DMS79 (cell line): ENCODE results near the gene DLGAP5.

ENCODE experiments used
- DNase-seq: peaks from one replicate; lab custom pipeline; 2025; lab: John Stamatoyannopoulos, UW

DLGAP5 gene

GRCh38 chr14:55188686-55189295, 2.6 kb downstream of the DLGAP5 start:
- DNase-seq: no peak

DNA sequence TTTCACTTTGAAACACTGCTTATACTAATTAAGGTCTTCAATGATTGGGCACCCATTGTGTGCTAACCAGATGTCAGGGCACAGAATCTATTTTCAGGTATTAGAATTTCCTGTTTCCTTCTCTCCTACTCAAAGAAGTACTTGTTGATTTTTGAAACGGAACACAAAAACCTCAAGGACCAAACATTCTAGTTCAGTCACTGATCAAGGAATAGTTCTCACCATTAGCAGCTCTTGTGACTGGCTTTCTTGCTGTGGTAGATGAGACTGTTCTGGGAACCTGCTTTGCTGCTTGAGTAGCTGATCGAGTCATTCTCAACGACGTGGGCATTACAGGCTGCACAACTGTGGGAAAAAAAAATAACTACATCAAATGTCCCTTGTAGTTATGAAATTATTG, 11.0 kb downstream of the DLGAP5 start:
- DNase-seq: peak; percentile 87

- DNase-seq: no peak
These were observed 11.4 kb downstream of the DLGAP5 start for GRCh38 chr14:55180006-55180405.

DNA sequence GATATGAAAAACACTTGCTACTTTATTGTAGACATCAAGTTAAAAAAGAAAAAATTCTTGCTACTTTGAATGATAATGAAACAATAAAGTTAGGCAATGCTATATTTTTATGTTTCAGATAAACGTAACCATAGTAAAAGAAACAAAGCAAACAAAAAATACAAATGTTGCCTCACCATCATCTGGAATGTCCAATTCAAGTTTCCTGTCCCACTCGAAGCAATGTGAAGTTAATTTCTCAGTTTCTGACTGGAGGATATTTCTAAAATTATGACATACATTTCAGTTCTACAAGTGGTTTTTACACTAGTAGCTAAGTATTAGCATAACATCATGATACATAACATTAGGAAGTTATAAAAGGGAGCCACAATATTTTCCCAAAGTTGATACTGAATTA, 20.9 kb downstream of the DLGAP5 start:
- DNase-seq: no peak

DNA sequence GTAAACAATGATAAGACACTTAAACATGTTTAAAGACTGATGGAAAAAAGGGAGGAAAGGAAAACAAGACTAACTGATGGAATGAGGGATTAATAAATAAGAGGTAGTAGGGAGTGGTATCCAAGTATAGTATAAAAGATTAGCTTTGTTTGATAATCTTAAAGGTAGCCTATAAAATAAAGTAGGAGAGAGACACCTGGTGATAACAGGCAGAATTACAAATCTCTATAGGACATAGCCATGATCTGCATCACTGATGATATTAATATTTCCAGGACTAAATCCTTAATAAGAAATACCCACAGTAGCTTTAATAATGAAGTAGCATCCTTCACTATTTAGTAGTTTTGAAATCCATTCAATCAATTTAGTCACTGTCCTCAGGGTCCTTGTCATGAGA, 30.4 kb downstream of the DLGAP5 start:
- peak; percentile 23 for DNase-seq

GRCh38 chr14:55158412-55158811, 33.0 kb downstream of the DLGAP5 start:
- no peak for DNase-seq

GRCh38 chr14:55157080-55157479, 34.3 kb downstream of the DLGAP5 start:
- no peak for DNase-seq

- no peak for DNase-seq
These were observed 37.4 kb downstream of the DLGAP5 start for GRCh38 chr14:55153951-55154350.

DNA sequence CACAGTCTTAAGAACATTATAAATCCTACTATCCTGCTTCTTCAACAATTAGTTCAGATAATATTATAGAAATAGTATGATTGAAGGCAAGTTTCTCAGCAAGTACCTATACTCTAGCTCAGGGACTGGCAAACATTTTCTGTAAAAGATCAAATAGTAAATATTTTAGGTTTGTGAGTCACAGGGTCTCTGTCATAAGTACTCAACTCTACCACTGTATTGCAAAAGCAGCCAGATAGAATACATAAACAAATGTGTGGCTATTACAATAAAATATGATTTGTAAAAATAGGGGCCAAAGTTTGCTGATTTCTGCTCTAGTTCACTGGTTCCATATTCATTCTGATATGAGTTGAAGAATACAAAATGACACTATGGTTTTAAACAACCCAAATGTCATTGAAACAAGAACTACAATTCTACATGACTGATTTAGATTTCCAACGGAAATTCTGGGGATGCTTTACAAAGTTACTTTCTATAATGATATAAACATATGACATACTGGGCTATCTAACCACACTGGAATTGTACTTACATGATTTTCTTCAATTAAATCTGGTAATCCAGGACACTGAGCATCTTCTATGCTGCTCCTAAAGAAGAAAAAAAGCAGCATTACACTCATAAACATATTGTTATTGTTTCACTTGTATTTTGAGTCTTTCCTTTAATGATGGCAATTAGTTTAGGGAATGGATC, 39.2 kb downstream of the DLGAP5 start:
- no peak for DNase-seq

DNA sequence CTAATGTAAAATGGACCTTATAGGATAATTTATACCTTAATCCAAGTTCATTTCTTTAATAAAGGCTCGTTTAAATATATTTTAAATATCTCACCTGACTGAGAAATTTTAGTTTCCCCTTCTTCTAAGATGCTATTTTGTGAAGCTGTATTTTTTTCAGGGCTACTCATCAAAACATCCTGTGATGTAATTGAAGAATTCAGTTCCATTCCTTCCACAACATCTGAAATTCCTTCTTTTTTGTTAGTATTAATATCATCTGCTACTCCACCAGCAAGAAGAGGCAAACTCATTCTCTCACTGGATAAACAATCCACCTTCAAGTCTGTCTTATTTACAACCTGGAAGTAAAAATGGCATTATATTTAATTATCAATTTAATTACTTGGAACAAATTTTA, 39.8 kb downstream of the DLGAP5 start:
- no peak for DNase-seq

DNA sequence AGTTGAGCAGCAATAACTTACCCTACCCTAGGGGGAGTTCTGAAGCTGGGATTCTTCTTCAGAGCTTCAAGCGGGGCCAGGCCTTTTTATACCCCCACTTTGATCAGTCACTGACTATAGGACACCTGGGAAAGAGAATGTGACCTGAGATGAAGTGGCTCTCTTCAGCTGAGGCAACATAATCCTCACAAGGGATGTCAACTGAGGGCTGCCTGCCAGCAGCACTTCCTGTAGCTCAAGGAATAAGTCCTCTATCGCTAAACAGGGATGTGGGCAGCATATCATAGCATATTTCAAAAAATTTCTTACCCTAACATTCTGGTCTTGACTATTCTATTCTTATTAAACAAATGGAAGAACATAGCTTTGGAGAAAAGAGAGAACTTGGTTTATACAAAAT, 45.0 kb downstream of the DLGAP5 start:
- no peak for DNase-seq

GRCh38 chr14:55142466-55142865, 48.9 kb downstream of the DLGAP5 start:
- no peak for DNase-seq

DNA sequence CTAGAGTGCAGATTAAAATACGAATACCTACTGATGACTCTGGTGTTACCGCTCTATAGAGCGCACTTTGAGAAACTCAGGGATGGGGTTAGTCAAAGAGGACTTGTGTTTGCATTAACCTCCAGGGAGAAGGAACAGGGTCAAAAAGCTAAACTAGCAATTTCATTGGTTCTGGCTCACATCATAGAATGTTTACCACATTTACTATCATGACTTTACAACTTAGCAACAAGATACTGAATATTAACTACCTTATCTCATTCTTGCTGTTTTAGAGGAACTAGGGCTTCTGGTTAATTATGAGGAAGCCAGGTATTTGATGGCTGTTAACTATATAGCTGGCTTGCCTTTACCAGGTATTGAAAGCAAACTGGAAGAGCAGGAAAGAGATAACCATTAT, 49.6 kb downstream of the DLGAP5 start:
- DNase-seq: no peak

DNA sequence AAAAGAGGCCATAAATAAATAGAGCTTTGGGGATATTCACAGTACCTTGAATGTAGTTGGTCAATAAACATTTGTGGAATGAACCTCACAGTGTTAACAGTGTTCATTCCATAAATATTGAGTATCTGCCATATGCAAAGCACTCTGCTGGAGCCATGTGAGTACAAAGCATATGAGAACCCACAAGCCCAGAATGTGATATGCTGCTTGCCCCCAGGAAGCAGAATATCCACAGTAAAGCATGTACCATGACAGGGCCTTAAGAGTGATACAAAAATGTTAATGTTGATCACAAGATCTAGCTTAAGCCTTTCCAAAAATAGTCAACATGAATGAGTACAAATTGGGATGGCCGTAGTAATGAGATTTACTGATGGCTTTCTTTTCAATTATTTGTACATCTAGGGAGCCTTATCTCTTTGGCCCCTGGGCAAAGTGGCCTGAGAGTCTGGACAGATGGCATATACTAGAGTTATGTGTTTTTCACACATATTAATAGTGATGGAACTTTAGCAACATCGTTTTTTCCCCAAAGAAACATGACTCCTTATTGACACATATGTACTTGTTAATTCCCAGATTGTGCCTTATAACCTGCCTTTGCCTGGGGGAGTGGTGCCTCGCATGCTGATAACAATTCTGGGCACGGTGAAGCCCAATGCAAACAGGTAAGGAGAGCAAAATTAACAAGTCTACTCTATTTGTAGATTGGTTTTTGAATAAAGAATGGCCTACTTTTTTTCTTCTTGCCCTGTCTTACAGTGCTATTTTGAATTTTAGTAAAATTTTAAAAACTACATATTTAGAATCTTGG, 51.5 kb downstream of the DLGAP5 start:
- DNase-seq: no peak

- DNase-seq: no peak
These were observed 52.2 kb downstream of the DLGAP5 start for GRCh38 chr14:55139141-55139540.

GRCh38 chr14:55138091-55138490, 53.3 kb downstream of the DLGAP5 start:
- no peak for DNase-seq

GRCh38 chr14:55136885-55137786, 54.2 kb downstream of the DLGAP5 start:
- DNase-seq: no peak

- no peak for DNase-seq
These were observed 55.1 kb downstream of the DLGAP5 start for GRCh38 chr14:55136241-55136640.

DNA sequence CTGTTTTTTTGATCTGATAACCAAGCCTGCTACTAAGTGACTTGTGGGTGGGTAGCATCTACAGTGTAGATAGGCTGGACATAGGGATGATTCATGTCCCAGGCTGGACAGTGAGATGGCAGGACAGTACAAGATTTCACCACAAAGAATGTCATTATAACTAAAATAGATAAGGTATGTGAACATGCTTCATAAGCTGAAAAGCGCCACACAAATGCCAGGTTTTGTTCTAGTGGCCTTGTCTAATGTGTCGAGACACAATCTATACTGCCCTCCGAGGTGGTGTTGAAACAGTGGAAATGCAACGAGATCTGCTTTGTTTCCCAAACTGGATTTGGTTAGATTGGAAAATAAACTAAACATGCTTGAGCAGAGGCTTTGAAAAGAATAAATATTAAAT, 58.0 kb downstream of the DLGAP5 start:
- DNase-seq: no peak

DNA sequence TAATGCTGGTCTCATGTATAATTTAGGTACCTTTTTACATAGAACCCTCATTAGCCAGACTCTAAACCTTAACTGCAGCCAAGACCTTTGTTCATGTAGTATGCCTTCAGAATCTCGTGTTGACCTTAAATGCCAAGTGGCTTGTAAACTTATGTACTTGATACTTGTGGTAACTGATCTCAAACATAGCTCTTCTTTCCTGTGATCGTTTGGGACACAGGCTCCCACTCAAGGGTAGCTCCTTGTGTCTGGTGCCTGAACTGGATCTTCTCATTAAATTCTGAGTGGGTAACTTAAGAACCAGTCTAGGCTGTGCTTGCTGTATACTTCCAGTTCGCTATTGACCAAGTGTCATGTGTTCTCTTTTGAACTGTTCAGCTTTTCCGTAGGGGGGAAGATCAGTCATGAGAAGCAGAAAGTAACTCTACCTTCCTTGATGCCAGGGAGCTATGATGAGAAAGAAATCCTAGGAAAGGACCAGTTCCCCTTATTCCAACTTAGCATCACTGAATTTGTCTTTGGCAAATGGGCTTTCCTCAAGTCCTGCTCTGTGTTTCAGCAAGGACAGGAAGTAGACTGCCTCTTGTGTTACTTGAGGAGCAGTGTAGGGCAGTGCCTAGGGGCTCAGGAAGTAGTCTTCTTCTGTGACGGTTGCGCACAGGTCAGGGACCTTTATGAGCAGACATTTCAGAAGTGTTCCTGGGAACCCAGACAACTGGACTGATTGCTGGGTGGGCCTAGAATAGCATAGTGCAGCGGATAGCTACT, 59.8 kb downstream of the DLGAP5 start:
- DNase-seq: peak; percentile 59

- DNase-seq: no peak
These were observed 61.2 kb downstream of the DLGAP5 start for GRCh38 chr14:55130196-55130550.
